ENCODE measurements around the gene NUP210.

GRCh38 chr3:13357074-13357473, 63.0 kb downstream of the NUP210 start:
- TF ChIP-seq ZNF274 (IDR thresholded peaks at IDR 0.05; ENCODE audit: low read depth, low read length), result no peak
- TF ChIP-seq YY1 (IDR thresholded peaks at IDR 0.05; ENCODE audit: insufficient read depth, insufficient read length), result no peak
